ENCODE results near the gene EZH1.

The EZH1 gene

DNA sequence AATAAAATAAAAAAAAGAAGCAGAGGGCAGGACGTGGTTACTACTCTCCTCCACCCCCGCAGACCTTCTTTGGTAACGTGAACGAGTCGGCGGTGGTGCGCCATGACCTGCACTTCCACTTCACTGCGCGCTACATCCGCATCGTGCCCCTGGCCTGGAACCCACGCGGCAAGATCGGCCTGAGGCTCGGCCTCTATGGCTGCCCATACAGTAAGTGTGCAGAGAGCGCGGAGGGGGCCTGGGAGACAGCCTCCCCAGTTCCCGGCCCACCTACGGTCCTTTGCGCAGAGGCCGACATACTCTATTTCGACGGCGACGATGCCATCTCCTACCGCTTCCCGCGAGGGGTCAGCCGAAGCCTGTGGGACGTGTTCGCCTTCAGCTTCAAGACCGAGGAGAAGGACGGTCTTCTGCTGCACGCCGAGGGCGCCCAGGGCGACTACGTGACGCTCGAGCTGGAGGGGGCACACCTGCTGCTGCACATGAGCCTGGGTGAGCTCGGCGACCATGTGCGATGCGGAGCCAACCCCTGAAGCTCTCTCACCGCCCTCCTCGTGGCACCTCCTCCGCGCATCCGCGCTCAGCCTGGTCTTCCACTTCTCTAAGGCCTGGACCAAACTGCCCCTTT lies 59.8 kb downstream of the EZH1 start:
- TF ChIP-seq CTCF (IDR thresholded peaks at IDR 0.05; ENCODE audit: low read depth, low read length) = no peak
- no peak overlapping the region for H3K4me3 ChIP-seq (ENCODE audit: low read depth, low read length)

GRCh38 chr17:42683407-42684034 lies 61.3 kb downstream of the EZH1 start:
- TF ChIP-seq CTCF (IDR thresholded peaks at IDR 0.05; ENCODE audit: low read depth, low read length) = no peak
- H3K4me3 ChIP-seq (ENCODE audit: low read depth, low read length) = peak overlapping the region; percentile 73

DNA sequence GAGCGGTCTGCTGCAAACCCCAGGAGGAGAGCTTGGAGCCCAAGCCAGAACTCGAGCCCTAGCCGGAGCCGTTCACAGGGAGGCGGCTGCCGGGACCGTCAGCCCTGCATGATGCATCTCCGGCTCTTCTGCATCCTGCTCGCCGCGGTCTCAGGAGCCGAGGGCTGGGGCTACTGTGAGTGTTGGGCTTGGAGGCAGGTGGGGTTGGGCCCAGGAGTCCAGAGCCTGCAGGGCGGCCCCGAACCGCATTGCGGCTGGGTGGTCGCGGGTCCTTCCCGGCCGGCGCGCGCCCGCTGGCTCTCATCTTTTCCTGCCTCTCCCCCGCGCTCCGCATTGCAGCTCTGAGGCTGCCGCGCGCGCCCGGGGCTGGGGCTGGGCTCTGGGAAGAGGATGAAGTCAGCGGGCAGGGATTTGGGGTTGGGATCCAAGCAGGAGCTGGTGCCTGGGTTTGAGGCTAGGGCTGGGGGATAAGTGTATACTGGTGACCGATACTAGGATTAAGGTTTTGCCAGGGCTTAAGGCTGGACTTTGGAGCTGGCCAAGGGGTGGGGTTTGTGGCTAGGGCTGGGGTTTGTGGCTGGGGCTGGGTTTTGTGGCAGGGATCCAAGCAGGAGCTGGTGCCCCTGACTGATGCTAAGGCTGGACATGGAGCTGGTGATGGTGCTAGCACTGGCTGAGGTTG lies 62.0 kb downstream of the EZH1 start:
- no peak for TF ChIP-seq CTCF (IDR thresholded peaks at IDR 0.05; ENCODE audit: low read depth, low read length)
- H3K4me3 ChIP-seq (ENCODE audit: low read depth, low read length) = peak overlapping the region; percentile 73

- peak within 1 kb of the TSS; percentile 73 for H3K4me3 ChIP-seq (ENCODE audit: low read depth, low read length)
- no peak for TF ChIP-seq CTCF (IDR thresholded peaks at IDR 0.05; ENCODE audit: low read depth, low read length)
These were observed 62.7 kb downstream of the EZH1 start, which contains the start of gene CNTNAP1 for GRCh38 chr17:42681976-42682721. TSS of gene CNTNAP1 (plus strand) at chr17:42682531. CDS start at chr17:42682830, 299 bp downstream.

DNA sequence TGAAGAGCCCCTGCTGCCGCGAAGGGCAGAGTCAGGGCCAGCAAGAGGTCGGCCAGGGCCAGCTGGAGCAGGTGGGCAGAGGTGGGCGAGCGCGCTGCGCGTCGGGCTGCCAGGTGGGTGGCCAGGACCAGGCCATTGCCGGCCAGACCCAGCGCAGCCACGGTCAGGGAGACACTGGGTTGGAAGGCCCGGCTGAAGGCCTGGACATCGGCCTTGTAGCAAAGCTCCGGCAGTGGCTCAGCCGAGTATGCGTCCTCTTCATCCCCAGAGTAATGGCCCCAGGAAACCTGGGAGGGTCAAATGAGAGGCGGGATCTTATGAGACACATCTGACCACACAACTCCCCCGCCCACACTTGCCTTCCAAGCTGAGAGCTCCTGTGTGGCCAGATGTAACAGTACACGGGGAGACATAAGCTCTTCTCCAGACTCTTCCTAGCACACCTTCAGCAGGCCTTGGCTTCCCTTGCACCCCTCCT lies 64.5 kb downstream of the EZH1 start:
- H3K4me3 ChIP-seq (ENCODE audit: low read depth, low read length) = no peak overlapping the region
- TF ChIP-seq CTCF (IDR thresholded peaks at IDR 0.05; ENCODE audit: low read depth, low read length) = no peak

DNA sequence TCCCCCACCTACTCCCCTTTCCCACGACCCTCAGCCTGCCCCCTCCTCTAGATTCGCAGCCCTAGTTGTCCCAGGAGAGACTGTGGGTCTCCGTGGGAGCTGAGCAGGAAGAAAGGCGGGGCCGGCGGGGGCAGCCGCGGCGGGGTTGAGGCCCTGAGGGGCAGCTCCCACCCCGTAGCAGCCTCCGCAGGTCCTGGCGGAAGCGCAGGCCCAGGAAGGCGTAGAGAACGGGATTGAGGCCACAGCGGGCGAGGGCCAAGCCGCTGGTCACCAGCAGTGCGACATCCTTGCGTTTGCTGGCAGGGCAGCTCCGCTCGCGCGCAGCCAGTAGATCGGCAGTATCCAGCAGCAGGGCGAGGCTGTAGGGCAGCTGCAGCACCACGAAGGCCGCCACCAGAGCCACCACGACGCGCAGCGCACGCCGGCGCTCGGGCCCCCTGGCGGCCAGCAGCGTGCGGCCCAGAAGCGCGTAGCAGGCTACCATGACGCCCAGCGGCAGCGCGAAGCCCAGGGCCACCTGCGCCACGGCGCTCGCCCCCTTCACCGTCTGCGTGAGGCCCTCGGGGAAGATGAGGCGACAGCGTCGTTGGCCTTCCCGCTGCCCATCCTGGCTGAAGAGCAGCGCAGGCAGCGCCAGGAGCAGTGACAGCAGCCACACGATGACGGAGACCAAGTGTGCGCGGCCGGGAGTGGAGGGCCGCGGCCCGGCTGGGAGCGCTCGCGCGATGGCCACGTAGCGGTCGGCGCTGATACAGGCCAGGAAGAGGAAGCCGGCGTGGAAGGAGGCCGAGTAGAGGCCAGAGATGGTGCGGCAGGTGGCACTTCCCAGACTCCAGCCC lies 65.1 kb downstream of the EZH1 start:
- H3K4me3 ChIP-seq (ENCODE audit: low read depth, low read length) = no peak overlapping the region
- TF ChIP-seq CTCF (IDR thresholded peaks at IDR 0.05; ENCODE audit: low read depth, low read length) = peak; percentile 81

All from WI38 (cell line).